ENCODE results near the gene CGRRF1. TPM values are rescaled to one million over a fixed set of nuclear protein-coding genes. Genes with fewer than 3 reads are reported as not detected.
A peak's percentile ranks its signal among the peaks of the same experiment; 100 is the strongest.

The CGRRF1 gene
- total and polyA plus RNA-seq, 9 of the 15 experiments (the other 6 are each of a cell fraction or from before 2014, with no cell fraction given): 2.8 to 15.8 (median 4.6) TPM

DNA sequence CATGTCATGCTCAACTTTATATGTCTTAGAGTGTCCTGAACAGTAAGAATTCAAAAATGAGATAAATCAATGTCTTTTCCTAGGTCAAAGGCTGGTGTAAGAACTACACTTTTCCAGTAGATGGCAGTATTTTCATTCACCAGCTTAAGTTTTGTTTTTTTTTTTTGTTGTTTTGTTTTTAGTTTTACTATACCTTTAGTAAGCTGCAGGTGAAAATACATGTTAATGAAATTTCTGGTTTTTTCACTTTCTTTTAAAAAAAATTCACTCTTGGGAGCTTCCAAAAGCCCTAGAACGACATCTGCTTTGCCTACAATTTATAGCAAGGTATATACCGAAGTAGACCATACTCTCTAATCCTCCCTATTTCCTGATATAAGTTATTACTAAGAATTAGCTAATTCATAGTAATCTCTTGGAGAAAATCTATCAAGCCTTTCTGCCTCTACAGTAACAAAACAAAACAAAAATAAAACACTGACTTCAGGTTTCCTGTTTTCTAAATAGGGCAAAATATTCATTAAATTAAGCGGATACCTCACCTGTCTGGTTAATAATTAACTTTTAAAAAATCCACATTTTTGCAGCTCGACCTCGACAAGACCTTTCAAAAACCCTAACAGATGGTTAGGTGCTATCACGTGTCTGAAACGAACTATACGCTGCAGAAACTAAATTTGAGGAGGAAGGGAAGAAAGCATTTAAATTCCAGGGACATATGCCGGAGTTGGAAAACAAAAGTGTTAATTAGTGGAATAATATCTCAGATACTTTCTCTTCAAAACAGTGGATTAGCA lies 54.6 kb downstream of the CGRRF1 start (continued):
- TF ChIP-seq, protein P1, sequence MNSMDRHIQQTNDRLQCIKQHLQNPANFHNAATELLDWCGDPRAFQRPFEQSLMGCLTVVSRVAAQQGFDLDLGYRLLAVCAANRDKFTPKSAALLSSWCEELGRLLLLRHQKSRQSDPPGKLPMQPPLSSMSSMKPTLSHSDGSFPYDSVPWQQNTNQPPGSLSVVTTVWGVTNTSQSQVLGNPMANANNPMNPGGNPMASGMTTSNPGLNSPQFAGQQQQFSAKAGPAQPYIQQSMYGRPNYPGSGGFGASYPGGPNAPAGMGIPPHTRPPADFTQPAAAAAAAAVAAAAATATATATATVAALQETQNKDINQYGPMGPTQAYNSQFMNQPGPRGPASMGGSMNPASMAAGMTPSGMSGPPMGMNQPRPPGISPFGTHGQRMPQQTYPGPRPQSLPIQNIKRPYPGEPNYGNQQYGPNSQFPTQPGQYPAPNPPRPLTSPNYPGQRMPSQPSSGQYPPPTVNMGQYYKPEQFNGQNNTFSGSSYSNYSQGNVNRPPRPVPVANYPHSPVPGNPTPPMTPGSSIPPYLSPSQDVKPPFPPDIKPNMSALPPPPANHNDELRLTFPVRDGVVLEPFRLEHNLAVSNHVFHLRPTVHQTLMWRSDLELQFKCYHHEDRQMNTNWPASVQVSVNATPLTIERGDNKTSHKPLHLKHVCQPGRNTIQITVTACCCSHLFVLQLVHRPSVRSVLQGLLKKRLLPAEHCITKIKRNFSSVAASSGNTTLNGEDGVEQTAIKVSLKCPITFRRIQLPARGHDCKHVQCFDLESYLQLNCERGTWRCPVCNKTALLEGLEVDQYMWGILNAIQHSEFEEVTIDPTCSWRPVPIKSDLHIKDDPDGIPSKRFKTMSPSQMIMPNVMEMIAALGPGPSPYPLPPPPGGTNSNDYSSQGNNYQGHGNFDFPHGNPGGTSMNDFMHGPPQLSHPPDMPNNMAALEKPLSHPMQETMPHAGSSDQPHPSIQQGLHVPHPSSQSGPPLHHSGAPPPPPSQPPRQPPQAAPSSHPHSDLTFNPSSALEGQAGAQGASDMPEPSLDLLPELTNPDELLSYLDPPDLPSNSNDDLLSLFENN (IDR thresholded peaks at IDR 0.05; ENCODE audit: low read depth in 2 of 2, low read length in 2 of 2): no peak
- TF ChIP-seq TEAD4 (IDR thresholded peaks at IDR 0.05; ENCODE audit: low read length) (no peak), TEAD4 (CRISPR knock-in tag; IDR thresholded peaks at IDR 0.05; ENCODE audit: borderline replicate concordance) (no peak), ZNF384 (IDR thresholded peaks at IDR 0.05; ENCODE audit: low read depth, low read length) (peak; percentile 93), ZC3H11A (IDR thresholded peaks at IDR 0.05; ENCODE audit: low read depth, low read length) (no peak)
- TF ChIP-seq, protein P2, sequence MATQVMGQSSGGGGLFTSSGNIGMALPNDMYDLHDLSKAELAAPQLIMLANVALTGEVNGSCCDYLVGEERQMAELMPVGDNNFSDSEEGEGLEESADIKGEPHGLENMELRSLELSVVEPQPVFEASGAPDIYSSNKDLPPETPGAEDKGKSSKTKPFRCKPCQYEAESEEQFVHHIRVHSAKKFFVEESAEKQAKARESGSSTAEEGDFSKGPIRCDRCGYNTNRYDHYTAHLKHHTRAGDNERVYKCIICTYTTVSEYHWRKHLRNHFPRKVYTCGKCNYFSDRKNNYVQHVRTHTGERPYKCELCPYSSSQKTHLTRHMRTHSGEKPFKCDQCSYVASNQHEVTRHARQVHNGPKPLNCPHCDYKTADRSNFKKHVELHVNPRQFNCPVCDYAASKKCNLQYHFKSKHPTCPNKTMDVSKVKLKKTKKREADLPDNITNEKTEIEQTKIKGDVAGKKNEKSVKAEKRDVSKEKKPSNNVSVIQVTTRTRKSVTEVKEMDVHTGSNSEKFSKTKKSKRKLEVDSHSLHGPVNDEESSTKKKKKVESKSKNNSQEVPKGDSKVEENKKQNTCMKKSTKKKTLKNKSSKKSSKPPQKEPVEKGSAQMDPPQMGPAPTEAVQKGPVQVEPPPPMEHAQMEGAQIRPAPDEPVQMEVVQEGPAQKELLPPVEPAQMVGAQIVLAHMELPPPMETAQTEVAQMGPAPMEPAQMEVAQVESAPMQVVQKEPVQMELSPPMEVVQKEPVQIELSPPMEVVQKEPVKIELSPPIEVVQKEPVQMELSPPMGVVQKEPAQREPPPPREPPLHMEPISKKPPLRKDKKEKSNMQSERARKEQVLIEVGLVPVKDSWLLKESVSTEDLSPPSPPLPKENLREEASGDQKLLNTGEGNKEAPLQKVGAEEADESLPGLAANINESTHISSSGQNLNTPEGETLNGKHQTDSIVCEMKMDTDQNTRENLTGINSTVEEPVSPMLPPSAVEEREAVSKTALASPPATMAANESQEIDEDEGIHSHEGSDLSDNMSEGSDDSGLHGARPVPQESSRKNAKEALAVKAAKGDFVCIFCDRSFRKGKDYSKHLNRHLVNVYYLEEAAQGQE (IDR thresholded peaks at IDR 0.05; ENCODE audit: borderline replicate concordance): peak; percentile 36; the same call in 1 of the 2 replicates
- TF ChIP-seq, protein P2 (CRISPR knock-in tag; IDR thresholded peaks at IDR 0.05; ENCODE audit: low read depth): no peak
- TF ChIP-seq, protein P3, sequence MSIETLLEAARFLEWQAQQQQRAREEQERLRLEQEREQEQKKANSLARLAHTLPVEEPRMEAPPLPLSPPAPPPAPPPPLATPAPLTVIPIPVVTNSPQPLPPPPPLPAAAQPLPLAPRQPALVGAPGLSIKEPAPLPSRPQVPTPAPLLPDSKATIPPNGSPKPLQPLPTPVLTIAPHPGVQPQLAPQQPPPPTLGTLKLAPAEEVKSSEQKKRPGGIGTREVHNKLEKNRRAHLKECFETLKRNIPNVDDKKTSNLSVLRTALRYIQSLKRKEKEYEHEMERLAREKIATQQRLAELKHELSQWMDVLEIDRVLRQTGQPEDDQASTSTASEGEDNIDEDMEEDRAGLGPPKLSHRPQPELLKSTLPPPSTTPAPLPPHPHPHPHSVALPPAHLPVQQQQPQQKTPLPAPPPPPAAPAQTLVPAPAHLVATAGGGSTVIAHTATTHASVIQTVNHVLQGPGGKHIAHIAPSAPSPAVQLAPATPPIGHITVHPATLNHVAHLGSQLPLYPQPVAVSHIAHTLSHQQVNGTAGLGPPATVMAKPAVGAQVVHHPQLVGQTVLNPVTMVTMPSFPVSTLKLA (conservative IDR thresholded peaks at IDR 0.05): no peak
- TF ChIP-seq, protein P4, sequence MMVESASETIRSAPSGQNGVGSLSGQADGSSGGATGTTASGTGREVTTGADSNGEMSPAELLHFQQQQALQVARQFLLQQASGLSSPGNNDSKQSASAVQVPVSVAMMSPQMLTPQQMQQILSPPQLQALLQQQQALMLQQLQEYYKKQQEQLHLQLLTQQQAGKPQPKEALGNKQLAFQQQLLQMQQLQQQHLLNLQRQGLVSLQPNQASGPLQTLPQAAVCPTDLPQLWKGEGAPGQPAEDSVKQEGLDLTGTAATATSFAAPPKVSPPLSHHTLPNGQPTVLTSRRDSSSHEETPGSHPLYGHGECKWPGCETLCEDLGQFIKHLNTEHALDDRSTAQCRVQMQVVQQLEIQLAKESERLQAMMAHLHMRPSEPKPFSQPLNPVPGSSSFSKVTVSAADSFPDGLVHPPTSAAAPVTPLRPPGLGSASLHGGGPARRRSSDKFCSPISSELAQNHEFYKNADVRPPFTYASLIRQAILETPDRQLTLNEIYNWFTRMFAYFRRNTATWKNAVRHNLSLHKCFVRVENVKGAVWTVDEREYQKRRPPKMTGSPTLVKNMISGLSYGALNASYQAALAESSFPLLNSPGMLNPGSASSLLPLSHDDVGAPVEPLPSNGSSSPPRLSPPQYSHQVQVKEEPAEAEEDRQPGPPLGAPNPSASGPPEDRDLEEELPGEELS (CRISPR knock-in tag; IDR thresholded peaks at IDR 0.05; ENCODE audit: borderline replicate concordance): no peak

Measured in K562 (cell line).